ENCODE measurements around the gene SLCO4C1. TPM values are rescaled to one million over a fixed set of nuclear protein-coding genes. Genes with fewer than 3 reads are reported as not detected.

SLCO4C1 gene
- total RNA-seq, 1 donor from 2014 or later, result not detected

- H3K27ac ChIP-seq, result no peak overlapping the region
- H3K4me3 ChIP-seq, result no peak overlapping the region
- DNase-seq (ENCODE audit: low spot score in 2 of 2), result no peak
- H3K36me3 ChIP-seq, result no peaks in the 10 kb centered on the region
- intact Hi-C loops (cut with DNase I), result loop anchor here (1.0 kb wide), 1 partner anchor 18 kb away; no protein-coding TSS in a partner anchor
- no peaks in the 10 kb centered on the region for H3K9me3 ChIP-seq
- no peaks in the 10 kb centered on the region for H3K27me3 ChIP-seq
- H3K4me1 ChIP-seq, result no peaks in the 10 kb centered on the region
- TF ChIP-seq CTCF (IDR thresholded peaks at IDR 0.05), result no peak
Observed at GRCh38 chr5:102271759-102272158, 24.3 kb downstream of the SLCO4C1 start.

- Histone ChIP-seq H3K9me3 (no peaks in the 10 kb centered on the region), H3K4me3 (no peak overlapping the region), H3K4me1 (no peaks in the 10 kb centered on the region), H3K27ac (no peak overlapping the region), H3K27me3 (no peaks in the 10 kb centered on the region), H3K36me3 (no peaks in the 10 kb centered on the region)
- DNase-seq (ENCODE audit: low spot score in 2 of 2), result no peak
- TF ChIP-seq CTCF (IDR thresholded peaks at IDR 0.05), result no peak
- intact Hi-C loops (cut with DNase I), result no loop called here
Observed at GRCh38 chr5:102270036-102270435, 26.0 kb downstream of the SLCO4C1 start.

DNA sequence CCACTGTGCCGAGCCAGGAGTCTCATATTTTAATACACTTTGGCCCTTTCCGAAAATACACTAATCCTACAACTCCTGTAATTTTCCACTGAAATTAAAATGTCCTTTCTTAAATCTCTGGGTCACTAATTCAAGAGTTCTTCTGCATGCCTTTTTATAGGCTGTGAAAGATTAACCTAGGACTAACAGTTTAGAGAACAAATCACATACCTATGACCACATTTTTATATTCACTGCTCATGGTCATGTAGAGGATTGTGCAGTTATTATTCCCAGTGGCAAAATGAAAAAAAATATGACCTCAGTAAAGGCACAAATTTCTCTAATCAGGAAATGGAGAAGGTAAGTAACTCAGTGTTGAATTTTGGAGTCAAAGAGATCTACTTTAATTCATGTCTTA, 33.4 kb downstream of the SLCO4C1 start:
- no peaks in the 10 kb centered on the region for H3K36me3 ChIP-seq
- intact Hi-C loops (cut with DNase I), result no loop called here

GRCh38 chr5:102249381-102249780, 46.7 kb downstream of the SLCO4C1 start:
- no peak overlapping the region for H3K27ac ChIP-seq
- no peak for TF ChIP-seq CTCF (IDR thresholded peaks at IDR 0.05)
- no peaks in the 10 kb centered on the region for H3K9me3 ChIP-seq
- no peak overlapping the region for H3K4me3 ChIP-seq
- intact Hi-C loops (cut with DNase I), result no loop called here
- H3K27me3 ChIP-seq, result no peaks in the 10 kb centered on the region
- DNase-seq (ENCODE audit: low spot score in 2 of 2), result no peak
- no peaks in the 10 kb centered on the region for H3K36me3 ChIP-seq
- no peaks in the 10 kb centered on the region for H3K4me1 ChIP-seq

More for the DNA sequence above, 33.4 kb downstream of the SLCO4C1 start:
- DNase-seq (ENCODE audit: low spot score in 2 of 2), result no peak
- Histone ChIP-seq H3K4me1 (no peaks in the 10 kb centered on the region), H3K27ac (no peak overlapping the region), H3K9me3 (no peaks in the 10 kb centered on the region), H3K27me3 (no peaks in the 10 kb centered on the region), H3K4me3 (no peak overlapping the region)
- TF ChIP-seq CTCF (IDR thresholded peaks at IDR 0.05), result no peak

GRCh38 chr5:102243213-102243612, 52.9 kb downstream of the SLCO4C1 start:
- H3K4me1 ChIP-seq, result no peaks in the 10 kb centered on the region
- DNase-seq (ENCODE audit: low spot score in 2 of 2), result no peak
- H3K27me3 ChIP-seq, result no peaks in the 10 kb centered on the region
- intact Hi-C loops (cut with DNase I), result no loop called here
- no peak for TF ChIP-seq CTCF (IDR thresholded peaks at IDR 0.05)
- no peak overlapping the region for H3K27ac ChIP-seq
- no peak overlapping the region for H3K4me3 ChIP-seq
- H3K9me3 ChIP-seq, result no peaks in the 10 kb centered on the region
- no peaks in the 10 kb centered on the region for H3K36me3 ChIP-seq

GRCh38 chr5:102241809-102242421, 54.2 kb downstream of the SLCO4C1 start:
- H3K4me3 ChIP-seq, result no peak overlapping the region
- no peak for TF ChIP-seq CTCF (IDR thresholded peaks at IDR 0.05)
- no peak overlapping the region for H3K27ac ChIP-seq
- no peaks in the 10 kb centered on the region for H3K36me3 ChIP-seq
- intact Hi-C loops (cut with DNase I), result no loop called here
- no peaks in the 10 kb centered on the region for H3K9me3 ChIP-seq
- DNase-seq (ENCODE audit: low spot score in 2 of 2), result no peak
- no peaks in the 10 kb centered on the region for H3K4me1 ChIP-seq
- no peaks in the 10 kb centered on the region for H3K27me3 ChIP-seq

All from ascending aorta (tissue), 2 donors.